ENCODE measurements around the gene PAX2. TPM values are rescaled to one million over a fixed set of nuclear protein-coding genes. Genes with fewer than 3 reads are reported as not detected.

The PAX2 gene
- total and polyA plus RNA-seq, 12 donors: 0.07 to 0.25 (median 0.10) TPM; not detected in 8

DNA sequence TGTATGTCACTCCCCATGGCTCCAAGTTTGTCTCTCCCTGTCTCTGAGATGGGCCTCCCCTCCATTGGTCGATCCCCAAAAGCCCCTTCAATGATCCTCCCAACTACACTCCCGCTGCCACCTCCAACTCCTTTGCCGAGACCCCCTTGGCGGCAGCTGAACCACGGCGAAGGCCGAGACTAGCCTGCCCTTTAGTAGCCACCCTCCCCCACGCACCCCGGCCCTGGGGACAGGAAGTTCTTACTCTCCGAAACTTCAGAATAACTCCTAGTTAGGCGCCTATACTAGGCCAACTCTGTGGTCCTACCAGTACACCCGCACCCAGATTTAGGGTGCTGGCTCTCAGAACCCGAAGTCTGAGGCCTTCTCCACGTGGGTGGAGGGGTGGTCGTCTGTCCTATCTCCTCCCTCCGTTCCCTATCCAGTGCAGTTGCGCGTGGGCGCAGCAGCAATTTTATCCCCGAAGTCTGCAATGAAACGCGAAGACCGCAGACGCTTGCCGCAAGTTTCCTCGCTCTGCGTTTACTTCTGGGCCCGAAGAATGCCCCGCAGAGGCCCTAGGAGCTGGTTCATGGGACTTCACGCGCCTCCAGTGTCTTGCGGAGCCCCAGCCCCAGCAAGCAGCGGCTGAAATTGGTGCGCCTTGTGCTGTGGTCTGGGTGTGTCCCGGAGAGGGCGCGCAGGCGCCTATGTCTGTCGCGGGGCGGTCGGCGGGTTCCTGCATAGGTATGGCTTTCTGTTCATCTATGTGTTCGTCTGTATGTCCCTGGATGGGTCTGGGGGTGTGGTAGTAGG lies 84.7 kb downstream of the PAX2 start:
- intact Hi-C loops (cut with DNase I): no loop called here
- Histone ChIP-seq H3K4me1 (replicated peaks in 1 of 2) (peaks cover 19 to 30% of the 10 kb centered on the region in 2 donors), H3K4me3 (no peak overlapping the region), H3K27me3 (peaks cover 60% of the 10 kb centered on the region), H3K36me3 (replicated peaks in 1 of 2) (no peaks in the 10 kb centered on the region), H3K9me3 (replicated peaks in 1 of 3) (no peaks in the 10 kb centered on the region), H3K27ac (no peak overlapping the region)
- 43 to 50% (median 47%) methylated on average over 39 to 44 of the region's 44 CpGs for WGBS, 4 donors
- TF ChIP-seq CTCF (IDR thresholded peaks at IDR 0.05): no peak
- no peak for TF ChIP-seq POLR2A (IDR thresholded peaks at IDR 0.05)
- peak in 1 of 7 donors; percentile 30 for DNase-seq

GRCh38 chr10:100830728-100831111 lies 85.3 kb downstream of the PAX2 start:
- Histone ChIP-seq H3K27ac (no peak overlapping the region), H3K4me3 (no peak overlapping the region), H3K4me1 (replicated peaks in 1 of 2) (peaks cover 19 to 30% of the 10 kb centered on the region in 2 donors), H3K36me3 (replicated peaks in 1 of 2) (no peaks in the 10 kb centered on the region), H3K9me3 (replicated peaks in 1 of 3) (no peaks in the 10 kb centered on the region), H3K27me3 (peaks cover 60% of the 10 kb centered on the region)
- 43 to 60% (median 50%) methylated on average over 1 of the region's 1 CpG for WGBS, 4 donors
- intact Hi-C loops (cut with DNase I): no loop called here
- no peak for DNase-seq
- TF ChIP-seq POLR2A (IDR thresholded peaks at IDR 0.05) (no peak), CTCF (IDR thresholded peaks at IDR 0.05) (no peak)

GRCh38 chr10:100831742-100832141 lies 86.4 kb downstream of the PAX2 start:
- DNase-seq: no peak
- no peak overlapping the region for H3K27ac ChIP-seq
- no peaks in the 10 kb centered on the region for H3K9me3 ChIP-seq (replicated peaks in 1 of 3)
- peaks cover 58% of the 10 kb centered on the region for H3K27me3 ChIP-seq
- intact Hi-C loops (cut with DNase I): no loop called here
- no peaks in the 10 kb centered on the region for H3K36me3 ChIP-seq (replicated peaks in 1 of 2)
- TF ChIP-seq POLR2A (IDR thresholded peaks at IDR 0.05) (no peak), CTCF (IDR thresholded peaks at IDR 0.05) (no peak)
- H3K4me3 ChIP-seq: no peak overlapping the region
- 83 to 90% (median 89%) methylated on average over 1 of the region's 1 CpG for WGBS, 4 donors
- H3K4me1 ChIP-seq (replicated peaks in 1 of 2): peaks cover 19 to 27% of the 10 kb centered on the region in 2 donors

DNA sequence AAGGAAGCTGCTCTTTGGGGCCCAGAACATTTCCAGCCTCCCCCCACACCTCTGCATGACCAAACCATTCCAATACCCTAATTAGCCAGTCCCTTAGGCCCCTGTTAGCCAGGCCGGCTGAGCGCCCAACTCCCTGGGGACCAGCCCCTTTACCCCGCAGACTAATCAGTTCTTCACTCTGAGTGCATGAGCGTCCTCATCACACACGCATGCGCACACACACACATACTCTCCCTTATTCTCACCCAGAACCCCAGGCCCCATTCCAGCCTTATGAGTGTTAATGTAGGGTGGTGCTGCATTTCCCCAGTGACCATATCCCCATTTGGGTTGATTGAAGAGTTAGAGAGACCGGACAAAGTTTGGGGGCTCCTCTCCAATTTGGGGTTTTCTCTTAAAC lies 90.4 kb downstream of the PAX2 start:
- 87 to 95% (median 90%) methylated on average over 7 of the region's 7 CpGs for WGBS, 4 donors

More for the DNA sequence above, 90.4 kb downstream of the PAX2 start:
- TF ChIP-seq POLR2A (IDR thresholded peaks at IDR 0.05) (no peak), CTCF (IDR thresholded peaks at IDR 0.05) (no peak)
- Histone ChIP-seq H3K36me3 (replicated peaks in 1 of 2) (no peaks in the 10 kb centered on the region), H3K9me3 (replicated peaks in 1 of 3) (no peaks in the 10 kb centered on the region), H3K27ac (no peak overlapping the region), H3K4me3 (no peak overlapping the region), H3K27me3 (peaks cover 32% of the 10 kb centered on the region), H3K4me1 (replicated peaks in 1 of 2) (no peaks in the 10 kb centered on the region)
- DNase-seq: no peak
- intact Hi-C loops (cut with DNase I): no loop called here

Measured in adrenal gland (tissue), 12 donors.